OCI-LY3 (cell line): ENCODE measurements around the gene CACNA2D3.

Experiments used
- H2AFZ ChIP-seq: fragments of 200-600, 300-600 bp; shearing (Covaris generic); 2 replicates; pipeline ENCODE4 v1.6.0; 2014; ENCODE audit warnings: antibody characterized with exemption, low read depth, low read length
- H3K27ac ChIP-seq: fragments of 200-600, 300-600 bp; sonication (generic); 2 replicates; pipeline ENCODE4 v1.5.1; 2014; ENCODE audit warnings: mild to moderate bottlenecking, low read length, moderate library complexity, mixed read lengths
- H3K27me3 ChIP-seq: fragments of 200-600, 300-600 bp; sonication (generic); 2 replicates; pipeline ENCODE4 v1.6.1; 2014; ENCODE audit warnings: low read depth, low read length, mixed read lengths
- H3K36me3 ChIP-seq: fragments of 200-600, 300-600 bp; sonication (generic); replicated peaks from 2 replicates; pipeline ENCODE3; 2014; ENCODE audit warnings: low read depth, low read length, mixed read lengths
- H3K4me1 ChIP-seq: fragments of 300-600, 200-600 bp; sonication (generic); 2 replicates; pipeline ENCODE4 v1.6.1; 2014; ENCODE audit warnings: low read length, mixed read lengths
- H3K4me2 ChIP-seq: fragments of 200-600, 300-600 bp; sonication (generic); 2 replicates; pipeline ENCODE4 v1.6.1; 2014; ENCODE audit warnings: low read length, mixed read lengths
- H3K4me3 ChIP-seq: fragments of 300-600, 200-600 bp; sonication (generic); 2 replicates; pipeline ENCODE4 v1.5.1; 2014; ENCODE audit warnings: antibody characterized with exemption, mild to moderate bottlenecking, low read length, moderate library complexity
- H3K79me2 ChIP-seq: fragments of 300-600, 200-600 bp; shearing (Covaris generic); 2 replicates; pipeline ENCODE4 v1.6.1; 2014; ENCODE audit warnings: mild to moderate bottlenecking, low read length, mixed read lengths
- H3K9ac ChIP-seq: fragments of 300-600, 200-600 bp; shearing (Covaris generic); 2 replicates; pipeline ENCODE4 v1.6.0; 2014; ENCODE audit warnings: mild to moderate bottlenecking, low read length, moderate library complexity
- H3K9me3 ChIP-seq: fragments of 200-600, 300-600 bp; shearing (Covaris generic); 2 replicates; pipeline ENCODE4 v1.6.1; 2014; ENCODE audit warnings: low read length, mixed read lengths; ENCODE audit not compliant: insufficient read depth
- H4K20me1 ChIP-seq: fragments of 200-600, 300-600 bp; sonication (generic); 2 replicates; pipeline ENCODE4 v1.6.1; 2016; ENCODE audit warnings: low read length, mixed read lengths; ENCODE audit not compliant: insufficient read depth
- CTCF ChIP-seq: fragments of 200-600, 300-600 bp; sonication (generic); IDR thresholded peaks from 2 replicates; pipeline ENCODE4 v1.5.1; 2014; ENCODE audit warnings: antibody characterized with exemption, low read length, low read depth
- EZH2phosphoT487 ChIP-seq: fragments of 200-600 bp; shearing (Covaris generic); IDR thresholded peaks from 2 replicates; pipeline ENCODE4 v1.6.1; 2018; ENCODE audit warnings: antibody characterized with exemption, mixed run types, low read depth

CACNA2D3 gene

DNA sequence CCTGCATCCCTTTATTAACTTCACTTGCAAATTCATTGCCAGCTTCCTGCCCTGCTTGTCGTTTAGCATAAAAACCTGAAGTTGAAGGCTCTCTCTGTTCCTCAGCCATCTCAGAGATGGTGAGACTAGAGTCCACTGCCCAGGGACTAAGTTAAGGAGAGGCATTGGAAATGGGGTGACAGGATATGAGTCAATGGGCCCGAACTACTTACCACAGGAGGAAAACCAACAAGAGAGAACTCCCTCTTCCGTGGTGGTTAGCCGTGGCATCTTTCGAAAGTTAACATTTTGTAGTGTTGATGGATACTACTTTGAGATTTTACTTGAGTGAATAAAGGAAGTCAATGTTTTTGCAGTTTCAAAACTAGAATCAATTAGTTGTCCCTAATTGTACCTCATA lies 740.2 kb downstream of the CACNA2D3 start:
- H3K4me1 ChIP-seq, result no peaks in the 10 kb centered on the region
- no peaks in the 10 kb centered on the region for H3K36me3 ChIP-seq
- no peaks in the 10 kb centered on the region for H3K79me2 ChIP-seq
- H3K9me3 ChIP-seq, result no peaks in the 10 kb centered on the region
- no peak overlapping the region for H2AFZ ChIP-seq
- no peak overlapping the region for H3K4me3 ChIP-seq
- TF ChIP-seq EZH2phosphoT487, result no peak
- H3K27me3 ChIP-seq, result peaks cover 31% of the 10 kb centered on the region
- no peak overlapping the region for H3K27ac ChIP-seq
- no peak overlapping the region for H3K9ac ChIP-seq
- no peaks in the 10 kb centered on the region for H4K20me1 ChIP-seq
- H3K4me2 ChIP-seq, result no peak overlapping the region

GRCh38 chr3:54863366-54863765 lies 741.0 kb downstream of the CACNA2D3 start:
- Histone ChIP-seq H3K4me1 (no peaks in the 10 kb centered on the region), H2AFZ (no peak overlapping the region)

GRCh38 chr3:54863786-54864185 lies 741.4 kb downstream of the CACNA2D3 start:
- H4K20me1 ChIP-seq, result no peaks in the 10 kb centered on the region
- H2AFZ ChIP-seq, result no peak overlapping the region
- peaks cover 20% of the 10 kb centered on the region for H3K27me3 ChIP-seq
- H3K27ac ChIP-seq, result no peak overlapping the region
- H3K36me3 ChIP-seq, result no peaks in the 10 kb centered on the region
- no peak overlapping the region for H3K4me2 ChIP-seq
- no peaks in the 10 kb centered on the region for H3K4me1 ChIP-seq
- no peak overlapping the region for H3K9ac ChIP-seq
- H3K9me3 ChIP-seq, result no peaks in the 10 kb centered on the region
- H3K4me3 ChIP-seq, result no peak overlapping the region
- no peaks in the 10 kb centered on the region for H3K79me2 ChIP-seq
- TF ChIP-seq EZH2phosphoT487 (no peak), CTCF (no peak)

More at GRCh38 chr3:54863366-54863765, 741.0 kb downstream of the CACNA2D3 start:
- Histone ChIP-seq H3K9ac (no peak overlapping the region), H3K4me3 (no peak overlapping the region), H3K27ac (no peak overlapping the region), H3K79me2 (no peaks in the 10 kb centered on the region), H3K27me3 (peaks cover 23% of the 10 kb centered on the region), H3K4me2 (no peak overlapping the region), H3K36me3 (no peaks in the 10 kb centered on the region), H3K9me3 (no peaks in the 10 kb centered on the region), H4K20me1 (no peaks in the 10 kb centered on the region)
- TF ChIP-seq CTCF (no peak), EZH2phosphoT487 (no peak)

DNA sequence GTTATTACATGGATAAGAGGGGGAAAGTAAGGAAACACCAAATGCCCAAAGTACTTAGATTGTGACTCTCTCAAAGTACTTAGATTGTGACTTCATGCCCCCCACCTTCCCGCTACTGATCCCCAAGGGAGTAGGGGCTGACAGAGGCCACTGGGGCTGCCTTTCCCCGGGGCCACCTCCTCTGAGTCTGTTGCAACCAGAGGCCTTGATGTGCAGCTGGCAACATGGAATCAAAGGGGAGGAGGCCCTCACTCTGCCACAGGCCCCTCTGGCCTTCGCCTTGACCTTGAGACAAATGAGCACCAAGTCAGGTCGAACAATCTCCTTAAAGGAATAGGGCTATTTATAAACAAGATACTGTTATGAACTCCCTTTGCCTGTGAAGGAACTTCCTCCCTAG lies 743.0 kb downstream of the CACNA2D3 start:
- Histone ChIP-seq H3K9ac (no peak overlapping the region), H3K4me1 (no peaks in the 10 kb centered on the region), H3K9me3 (no peaks in the 10 kb centered on the region), H3K4me3 (no peak overlapping the region), H3K4me2 (no peak overlapping the region), H3K36me3 (no peaks in the 10 kb centered on the region), H3K27ac (no peak overlapping the region), H2AFZ (no peak overlapping the region), H3K79me2 (no peaks in the 10 kb centered on the region), H3K27me3 (peaks cover 15% of the 10 kb centered on the region; the same call in 1 of the 2 replicates), H4K20me1 (no peaks in the 10 kb centered on the region)
- TF ChIP-seq EZH2phosphoT487 (no peak), CTCF (no peak)

DNA sequence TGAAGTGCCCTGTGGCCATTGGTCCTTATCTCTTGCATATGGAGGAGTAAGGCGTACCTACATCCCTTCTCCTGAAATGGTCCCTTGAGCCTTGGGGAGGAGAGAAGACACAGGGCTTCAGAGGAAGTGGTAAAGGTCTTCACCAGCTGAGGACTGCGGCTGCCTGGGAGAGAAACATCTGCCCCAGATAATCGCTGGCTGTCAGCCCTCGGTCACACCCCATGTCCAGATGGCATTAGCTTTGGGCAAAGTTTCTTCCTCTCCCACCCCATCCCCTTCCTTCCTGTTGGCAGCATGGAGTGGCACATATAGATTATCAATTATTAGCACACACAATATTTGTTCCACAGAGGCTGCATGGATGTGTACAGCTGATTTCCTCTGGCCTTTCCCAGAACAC lies 743.9 kb downstream of the CACNA2D3 start:
- H3K9ac ChIP-seq, result no peak overlapping the region
- H3K79me2 ChIP-seq, result no peaks in the 10 kb centered on the region
- H3K9me3 ChIP-seq, result no peaks in the 10 kb centered on the region
- H3K4me3 ChIP-seq, result no peak overlapping the region
- H3K36me3 ChIP-seq, result no peaks in the 10 kb centered on the region
- H4K20me1 ChIP-seq, result no peaks in the 10 kb centered on the region
- H3K4me2 ChIP-seq, result no peak overlapping the region
- H2AFZ ChIP-seq, result no peak overlapping the region
- no peaks in the 10 kb centered on the region for H3K4me1 ChIP-seq
- H3K27me3 ChIP-seq, result peaks cover 9% of the 10 kb centered on the region; the same call in 1 of the 2 replicates
- no peak overlapping the region for H3K27ac ChIP-seq
- TF ChIP-seq CTCF (no peak), EZH2phosphoT487 (no peak)
